AG20443 (cell line): ENCODE measurements around the gene STAT5A.
"Not testable (repeated sequence)": the region's sequence is repeated elsewhere in the genome, so short reads cannot be mapped to it uniquely, and the experiment has no call there.

Experiments
- DNase-seq: peaks from one replicate; pipeline ENCODE4 v3.0.0; 2012; ENCODE audit warnings: low spot score, mixed read lengths

STAT5A gene

GRCh38 chr17:42285346-42286050 lies 2.8 kb upstream of the STAT5A start:
- no peak for DNase-seq

DNA sequence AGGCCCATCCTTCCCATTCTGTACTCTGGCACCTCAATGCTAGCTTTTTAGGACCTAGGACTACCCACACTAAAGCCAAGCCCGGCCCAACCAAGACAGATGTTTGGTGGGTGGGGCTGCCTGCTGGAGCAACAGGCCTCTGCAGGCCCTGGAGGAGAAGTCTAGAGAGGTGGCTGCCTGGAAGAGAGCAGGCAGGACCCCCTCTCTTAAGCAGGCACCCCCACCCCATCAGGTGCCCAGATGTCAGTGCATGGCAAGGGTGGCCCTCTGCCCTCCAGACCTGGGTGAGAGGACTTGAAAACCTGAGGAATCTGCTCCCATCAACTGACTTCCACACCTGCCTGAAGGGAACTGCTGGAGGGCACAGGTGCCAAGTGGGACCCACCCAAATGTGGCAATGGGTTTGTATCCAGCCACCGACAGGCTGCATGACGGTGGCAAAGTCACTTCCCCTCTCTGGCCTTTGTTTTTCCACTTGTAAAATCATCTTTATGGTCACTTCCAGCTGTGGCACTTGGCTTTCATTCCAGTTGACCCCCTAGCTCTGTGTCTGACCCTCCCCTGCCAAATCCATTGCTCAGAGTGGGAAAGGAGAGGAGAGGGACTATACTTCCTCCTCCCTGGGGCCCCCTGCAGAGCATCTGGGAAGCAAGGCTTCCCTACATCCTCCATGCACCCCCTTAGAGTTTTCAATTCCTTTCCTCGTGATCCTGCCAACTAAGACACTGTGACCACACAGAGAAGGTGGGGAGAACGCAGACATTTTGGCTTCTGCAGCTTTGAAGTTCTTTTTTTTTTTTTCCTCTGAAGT lies 1.7 kb upstream of the STAT5A start:
- peak; percentile 46 for DNase-seq

GRCh38 chr17:42287305-42287976 lies 857 bp upstream of the STAT5A start:
- peak; percentile 58 for DNase-seq

DNA sequence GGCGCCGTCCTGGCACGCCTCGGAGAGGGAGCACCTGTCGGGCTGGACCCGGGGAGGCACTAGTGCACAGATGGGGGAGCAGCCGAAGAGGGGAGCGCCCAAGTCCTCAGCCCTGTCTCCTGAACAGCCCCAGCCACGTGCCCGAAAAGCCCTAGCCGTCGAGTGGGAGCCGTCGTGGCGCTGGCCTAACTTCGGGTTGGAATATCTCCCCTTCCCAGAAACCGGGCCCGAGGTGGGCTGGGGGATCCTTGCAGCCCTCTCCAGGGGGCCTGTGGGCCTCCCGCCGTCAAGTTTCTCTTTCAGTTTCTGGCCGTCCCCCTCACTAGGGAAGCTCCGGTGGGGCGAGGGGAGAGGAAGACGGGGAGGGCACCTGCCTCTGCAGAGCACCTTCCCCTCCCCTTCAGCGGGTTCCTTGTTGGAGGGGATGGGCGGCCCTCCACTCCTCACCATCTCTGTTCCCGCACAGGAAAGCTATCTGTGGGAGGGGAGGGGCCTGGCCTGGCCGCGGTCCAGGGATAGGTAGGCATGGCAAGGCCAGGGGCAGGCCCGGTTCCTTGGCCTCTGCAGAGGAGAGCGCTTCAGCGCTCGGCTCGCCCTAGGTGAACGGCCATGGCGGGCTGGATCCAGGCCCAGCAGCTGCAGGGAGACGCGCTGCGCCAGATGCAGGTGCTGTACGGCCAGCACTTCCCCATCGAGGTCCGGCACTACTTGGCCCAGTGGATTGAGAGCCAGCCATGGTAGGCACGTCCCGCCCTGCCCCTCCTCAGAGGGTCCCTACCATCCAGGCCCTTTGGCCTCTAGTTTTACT lies 709 bp downstream of the STAT5A start:
- no peak for DNase-seq

GRCh38 chr17:42289611-42290181 lies 1.4 kb downstream of the STAT5A start:
- no peak for DNase-seq

GRCh38 chr17:42290577-42290976 lies 2.3 kb downstream of the STAT5A start:
- DNase-seq, result no peak

DNA sequence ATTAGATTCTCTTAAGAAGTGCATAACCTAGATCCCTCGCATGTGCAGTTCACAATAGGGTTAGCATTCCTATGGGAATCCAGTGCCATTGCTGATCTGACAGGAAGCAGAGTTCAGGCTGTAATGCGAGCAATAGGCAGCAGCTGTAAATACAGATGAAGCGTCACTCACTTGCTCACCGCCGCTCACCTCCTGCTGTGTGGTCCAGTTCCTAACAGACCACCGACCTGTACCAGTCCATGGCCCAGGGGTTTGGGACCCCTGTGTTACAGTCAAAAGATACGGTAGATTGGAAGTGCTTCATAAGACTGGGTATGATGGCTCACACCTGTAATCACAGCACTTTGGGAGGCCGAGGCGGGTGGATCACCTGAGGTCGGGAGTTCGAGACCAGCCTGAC lies 2.8 kb downstream of the STAT5A start:
- no peak for DNase-seq

DNA sequence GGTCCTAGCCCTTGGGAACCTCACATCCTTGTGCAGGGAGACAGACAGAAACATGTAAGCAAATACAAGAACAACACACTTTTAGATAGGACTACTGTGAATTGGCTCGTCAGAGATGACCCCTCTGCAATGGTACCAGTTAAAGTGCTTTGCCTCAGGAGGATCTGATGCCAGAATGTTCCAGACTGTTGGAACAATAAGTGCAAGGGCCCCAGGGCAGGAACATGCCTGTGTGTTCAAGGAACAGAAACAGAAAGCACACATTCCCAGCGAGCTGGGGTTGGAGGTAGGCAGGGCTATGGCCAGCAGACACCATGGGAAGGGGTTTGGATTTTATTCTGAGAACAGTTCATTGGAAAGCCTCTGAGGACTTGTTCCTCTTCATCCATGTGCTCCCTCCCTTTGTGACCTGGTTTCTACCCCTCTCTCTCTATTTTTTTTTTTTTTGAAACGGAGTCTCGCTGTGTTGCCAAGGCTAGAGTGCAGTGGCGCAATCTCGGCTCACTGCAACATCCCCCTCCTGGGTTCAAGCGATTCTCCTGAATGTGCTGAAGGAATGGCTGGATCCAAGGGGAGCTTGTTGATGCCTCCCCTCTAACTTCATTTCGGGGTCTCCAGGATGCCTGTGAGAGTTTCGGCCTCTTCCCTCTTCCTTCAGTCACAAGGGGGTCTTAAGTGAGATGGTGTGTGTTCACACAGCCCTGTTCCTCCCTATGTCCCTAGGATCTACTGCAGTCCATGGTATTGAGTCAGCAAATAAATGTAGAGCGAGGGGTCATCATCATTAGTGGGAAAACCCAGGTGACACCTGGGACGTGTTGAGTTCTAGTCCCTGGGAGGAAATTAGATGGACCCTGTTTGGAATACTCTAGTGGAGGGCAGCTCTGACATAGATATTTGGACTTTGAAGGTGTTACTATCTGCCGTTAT lies 6.4 kb downstream of the STAT5A start:
- no peak for DNase-seq

GRCh38 chr17:42296012-42296411 lies 7.7 kb downstream of the STAT5A start:
- no peak for DNase-seq

DNA sequence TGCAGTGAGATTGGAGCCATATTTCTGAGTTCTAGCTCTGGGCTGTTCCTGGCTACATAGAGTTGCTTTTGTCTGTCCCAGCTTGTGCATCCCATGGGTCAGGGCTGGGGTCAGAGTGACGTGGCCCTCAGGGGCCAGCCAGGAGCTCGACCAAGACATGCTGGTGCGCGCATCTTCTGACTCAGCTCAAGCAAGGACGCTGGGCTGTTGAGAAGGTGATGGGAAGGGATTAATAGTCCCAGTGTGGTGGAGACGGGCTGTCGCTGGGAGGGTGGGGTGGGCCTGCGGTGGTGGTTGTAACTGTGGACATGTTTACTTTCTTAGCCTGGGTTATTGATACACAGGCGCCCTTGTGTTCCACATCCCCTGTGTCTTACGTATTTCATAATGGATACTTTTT lies 9.5 kb downstream of the STAT5A start:
- not testable (repeated sequence) for DNase-seq

DNA sequence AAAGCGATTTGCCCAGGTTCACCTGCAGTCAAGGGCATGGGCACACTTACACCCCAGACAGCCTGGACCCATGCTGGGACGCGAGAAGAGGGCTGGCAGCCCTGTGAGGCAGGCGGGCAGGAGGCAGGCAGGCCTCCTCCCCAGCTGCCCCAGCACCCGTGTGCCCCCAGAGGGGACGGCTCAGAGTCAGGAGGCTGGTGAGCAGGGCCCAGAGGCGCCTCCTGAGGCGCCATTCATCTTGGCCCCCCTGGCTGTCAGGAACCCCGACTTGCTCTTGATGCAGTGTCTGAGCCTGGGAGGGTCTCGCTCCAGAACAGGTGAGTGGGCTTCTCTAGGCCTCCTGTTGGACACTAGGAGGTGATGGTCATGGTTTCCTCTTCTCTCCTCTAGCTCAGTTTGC lies 11.1 kb downstream of the STAT5A start:
- not testable (repeated sequence) for DNase-seq

- DNase-seq, result not testable (repeated sequence)
These were observed 11.6 kb downstream of the STAT5A start for GRCh38 chr17:42299913-42300312.

GRCh38 chr17:42301022-42301421 lies 12.7 kb downstream of the STAT5A start:
- no peak for DNase-seq

- DNase-seq, result no peak
These were observed 15.4 kb downstream of the STAT5A start for GRCh38 chr17:42303694-42304093.

DNA sequence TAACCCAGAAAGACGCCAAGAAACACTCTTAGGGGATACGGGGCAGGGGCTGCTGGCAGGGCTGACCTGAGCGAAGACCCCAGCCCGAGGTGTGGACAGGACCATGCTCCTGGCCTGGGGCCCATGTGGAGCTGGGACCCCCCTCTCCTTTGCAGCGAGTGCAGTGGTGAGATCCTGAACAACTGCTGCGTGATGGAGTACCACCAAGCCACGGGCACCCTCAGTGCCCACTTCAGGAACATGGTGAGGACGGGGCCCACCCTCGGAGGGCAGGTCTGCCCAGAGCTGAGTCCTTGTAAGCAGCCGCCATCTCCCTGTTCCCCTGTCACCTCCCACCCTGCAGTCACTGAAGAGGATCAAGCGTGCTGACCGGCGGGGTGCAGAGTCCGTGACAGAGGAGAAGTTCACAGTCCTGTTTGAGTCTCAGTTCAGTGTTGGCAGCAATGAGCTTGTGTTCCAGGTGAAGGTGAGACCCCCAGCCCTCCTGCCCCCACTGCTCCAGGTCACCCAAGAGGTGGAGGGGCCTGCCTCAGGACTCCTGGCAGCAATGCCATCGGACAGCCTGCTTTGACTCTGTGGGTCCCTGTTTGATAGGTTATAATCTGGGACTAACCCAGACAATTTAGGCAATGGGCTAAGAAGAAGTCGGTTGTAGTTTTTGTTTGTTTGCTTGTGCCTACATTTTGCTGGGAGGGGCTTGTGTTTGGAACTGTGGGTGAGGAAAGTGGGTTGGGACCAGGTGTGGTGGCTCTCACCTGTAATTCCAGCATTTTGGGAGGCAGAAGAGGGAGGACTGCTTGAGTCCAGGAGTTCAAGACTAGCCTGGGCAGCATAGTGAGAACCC lies 16.1 kb downstream of the STAT5A start:
- no peak for DNase-seq

DNA sequence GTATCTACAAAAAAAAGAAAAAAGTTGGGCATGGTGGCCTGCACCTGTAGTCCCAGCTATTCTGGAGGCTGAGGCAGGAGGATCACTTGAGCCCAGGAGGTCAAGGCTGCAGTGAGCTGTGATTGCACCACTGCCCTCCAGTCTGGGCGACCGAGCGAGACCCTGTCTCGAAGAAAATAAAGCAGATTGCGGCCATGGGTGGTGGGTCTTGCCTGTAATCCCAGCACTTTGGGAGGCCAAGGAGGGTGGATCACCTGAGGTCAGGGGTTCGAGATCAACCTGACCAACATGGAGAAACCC lies 16.7 kb downstream of the STAT5A start:
- DNase-seq, result not testable (repeated sequence)

- DNase-seq, result no peak
These were observed 17.5 kb downstream of the STAT5A start for GRCh38 chr17:42305543-42306384.

- no peak for DNase-seq
These were observed 18.0 kb downstream of the STAT5A start for GRCh38 chr17:42306385-42306667.

- no peak for DNase-seq
These were observed 19.1 kb downstream of the STAT5A start for GRCh38 chr17:42307362-42307927.
